ENCODE measurements around the gene ZNF804A. TPM values are rescaled to one million over a fixed set of nuclear protein-coding genes. Genes with fewer than 3 reads are reported as not detected.

The ZNF804A gene
- total RNA-seq, 3 donors from 2014 or later (not counting 1 experiment from before 2014, with no cell fraction given), result 0.12 to 0.25 TPM; not detected in 1

GRCh38 chr2:184683911-184684310, 85.6 kb downstream of the ZNF804A start:
- H3K4me1 ChIP-seq (ENCODE audit: control insufficient read depth, insufficient read depth, low read length), result no peaks in the 10 kb centered on the region
- 56% methylated on average over 1 of the region's 3 CpGs for WGBS (ENCODE audit: insufficient coverage)
- DNase-seq (no peak), ATAC-seq (no peak)
- H3K36me3 Mint-ChIP-seq, result no peaks in the 10 kb centered on the region
- no peak overlapping the region for H3K27ac ChIP-seq (ENCODE audit: low read length)
- no peaks in the 10 kb centered on the region for H3K27me3 Mint-ChIP-seq (ENCODE audit: low read depth in 2 of 2)
- H3K36me3 ChIP-seq (ENCODE audit: control insufficient read depth, insufficient read depth, low read length), result no peaks in the 10 kb centered on the region
- TF ChIP-seq CTCF (IDR thresholded peaks at IDR 0.05), result no peak
- no peak overlapping the region for H3K27ac Mint-ChIP-seq
- H3K4me3 ChIP-seq (ENCODE audit: low read length), result no peak overlapping the region
- no peak overlapping the region for H3K4me3 Mint-ChIP-seq
- peaks cover 8 to 11% of the 10 kb centered on the region in 2 donors for H3K9me3 Mint-ChIP-seq
- intact Hi-C loops (cut with micrococcal nuclease), result no loop called here
- H3K4me1 Mint-ChIP-seq, result no peaks in the 10 kb centered on the region
- peaks cover 6% of the 10 kb centered on the region for H3K9me3 ChIP-seq (ENCODE audit: control insufficient read depth, insufficient read depth, low read length)
- no peaks in the 10 kb centered on the region for H3K27me3 ChIP-seq (ENCODE audit: control insufficient read depth, insufficient read depth, low read length)

- intact Hi-C loops (cut with micrococcal nuclease), result no loop called here
- Mint-ChIP-seq H3K4me1 (no peaks in the 10 kb centered on the region), H3K4me3 (no peak overlapping the region), H3K9me3 (peaks cover 6 to 8% of the 10 kb centered on the region in 2 donors), H3K27me3 (ENCODE audit: low read depth in 2 of 2) (no peaks in the 10 kb centered on the region), H3K27ac (no peak overlapping the region), H3K36me3 (no peaks in the 10 kb centered on the region)
- Histone ChIP-seq H3K9me3 (ENCODE audit: control insufficient read depth, insufficient read depth, low read length) (no peaks in the 10 kb centered on the region), H3K36me3 (ENCODE audit: control insufficient read depth, insufficient read depth, low read length) (no peaks in the 10 kb centered on the region), H3K27ac (ENCODE audit: low read length) (no peak overlapping the region), H3K4me3 (ENCODE audit: low read length) (no peak overlapping the region), H3K27me3 (ENCODE audit: control insufficient read depth, insufficient read depth, low read length) (no peaks in the 10 kb centered on the region), H3K4me1 (ENCODE audit: control insufficient read depth, insufficient read depth, low read length) (no peaks in the 10 kb centered on the region)
- WGBS (ENCODE audit: insufficient coverage), result 80% methylated on average over 6 of the region's 6 CpGs
- DNase-seq (no peak), ATAC-seq (peak in 1 of 3 donors; percentile 55)
- TF ChIP-seq CTCF (IDR thresholded peaks at IDR 0.05), result no peak
These were observed 87.9 kb downstream of the ZNF804A start for GRCh38 chr2:184685999-184686841.

- Histone ChIP-seq H3K4me3 (ENCODE audit: low read length) (no peak overlapping the region), H3K4me1 (ENCODE audit: control insufficient read depth, insufficient read depth, low read length) (no peaks in the 10 kb centered on the region), H3K9me3 (ENCODE audit: control insufficient read depth, insufficient read depth, low read length) (no peaks in the 10 kb centered on the region), H3K27ac (ENCODE audit: low read length) (no peak overlapping the region), H3K36me3 (ENCODE audit: control insufficient read depth, insufficient read depth, low read length) (no peaks in the 10 kb centered on the region), H3K27me3 (ENCODE audit: control insufficient read depth, insufficient read depth, low read length) (no peaks in the 10 kb centered on the region)
- H3K4me1 Mint-ChIP-seq, result no peaks in the 10 kb centered on the region
- TF ChIP-seq CTCF (IDR thresholded peaks at IDR 0.05), result no peak
- ATAC-seq, result no peak
- intact Hi-C loops (cut with micrococcal nuclease), result no loop called here
- H3K9me3 Mint-ChIP-seq, result peaks cover 3 to 6% of the 10 kb centered on the region in 2 donors
- no peak overlapping the region for H3K4me3 Mint-ChIP-seq
- no peaks in the 10 kb centered on the region for H3K36me3 Mint-ChIP-seq
- WGBS (ENCODE audit: insufficient coverage), result no CpG with 5 or more reads among the region's 1 CpG
- no peak overlapping the region for H3K27ac Mint-ChIP-seq
- no peak for DNase-seq
- H3K27me3 Mint-ChIP-seq (ENCODE audit: low read depth in 2 of 2), result no peaks in the 10 kb centered on the region
These were observed 91.3 kb downstream of the ZNF804A start for GRCh38 chr2:184689638-184690037.
